HL-60 (cell line): ENCODE data around the gene CACNG4.

Experiments
- DNase-seq, 2 experiments: peaks; one replicate each; pipeline ENCODE4 v3.0.0-alpha.2; 2010 to 2020; ENCODE audit warnings: low read depth in 1 of 2, low spot score in 1 of 2
- H3K27ac ChIP-seq: fragments of 250-450 bp; sonication (Bioruptor Pico); replicated peaks from 2 replicates; pipeline ENCODE4 v1.5.1; 2020; ENCODE audit warnings: mild to moderate bottlenecking, moderate library complexity
- H3K27me3 ChIP-seq: fragments of 250-450 bp; sonication (Bioruptor Pico); 2 replicates; pipeline ENCODE4 v1.5.1; 2021; ENCODE audit warnings: mild to moderate bottlenecking, moderate library complexity; ENCODE audit not compliant: insufficient read depth, poor library complexity, severe bottlenecking
- H3K4me3 ChIP-seq: replicated peaks from 2 replicates; pipeline ENCODE4 v1.5.1; 2011; ENCODE audit warnings: mild to moderate bottlenecking, control low read depth, low read length; ENCODE audit not compliant: insufficient read depth
- GABPA ChIP-seq: IDR thresholded peaks from 2 replicates; pipeline ENCODE4 v1.6.1; 2012; ENCODE audit warnings: low read depth
- POLR2AphosphoS5 ChIP-seq: IDR thresholded peaks from 2 replicates; pipeline ENCODE4 v1.6.1; 2012; ENCODE audit warnings: low read depth
- REST ChIP-seq: IDR thresholded peaks from 2 replicates; pipeline ENCODE4 v1.6.1; 2012; ENCODE audit warnings: low read depth; ENCODE audit not compliant: insufficient replicate concordance
- SPI1 ChIP-seq: IDR thresholded peaks from 2 replicates; pipeline ENCODE4 v1.6.1; 2012; ENCODE audit warnings: low read depth, mild to moderate bottlenecking, borderline replicate concordance
- TF ChIP-seq, protein P1 (sequence below): IDR thresholded peaks from one replicate; pipeline ENCODE4 v1.5.1; 2011; ENCODE audit warnings: low read length, control low read depth, inconsistent platforms; ENCODE audit not compliant: insufficient read depth

CACNG4 gene

DNA sequence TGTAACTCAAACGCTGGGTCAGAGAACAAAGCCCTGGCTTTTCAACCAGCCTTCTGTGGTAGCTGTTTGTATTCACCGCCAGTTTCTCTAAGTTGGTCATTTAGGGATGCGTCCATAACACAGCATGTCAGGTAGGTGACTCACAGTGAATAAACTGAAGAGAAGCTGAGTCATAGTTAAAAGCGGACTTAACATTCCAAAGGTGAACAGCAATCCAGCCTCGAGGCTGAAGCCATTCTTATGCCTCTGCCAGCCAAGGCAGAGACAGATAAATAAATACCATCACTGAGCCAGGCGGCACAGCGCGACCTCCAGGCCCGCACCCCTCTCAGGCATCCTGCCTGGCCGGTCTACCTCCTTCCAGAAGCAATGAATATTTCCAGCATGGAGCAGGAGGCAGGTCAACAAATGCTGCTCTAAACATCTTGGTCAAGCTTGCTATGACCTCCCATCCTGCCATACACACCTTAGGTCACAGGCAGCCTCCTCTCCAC is 12.4 kb upstream of the CACNG4 start:
- Histone ChIP-seq H3K27ac (no peak overlapping the region), H3K4me3 (no peak overlapping the region), H3K27me3 (peaks cover 2% of the 10 kb centered on the region)

DNA sequence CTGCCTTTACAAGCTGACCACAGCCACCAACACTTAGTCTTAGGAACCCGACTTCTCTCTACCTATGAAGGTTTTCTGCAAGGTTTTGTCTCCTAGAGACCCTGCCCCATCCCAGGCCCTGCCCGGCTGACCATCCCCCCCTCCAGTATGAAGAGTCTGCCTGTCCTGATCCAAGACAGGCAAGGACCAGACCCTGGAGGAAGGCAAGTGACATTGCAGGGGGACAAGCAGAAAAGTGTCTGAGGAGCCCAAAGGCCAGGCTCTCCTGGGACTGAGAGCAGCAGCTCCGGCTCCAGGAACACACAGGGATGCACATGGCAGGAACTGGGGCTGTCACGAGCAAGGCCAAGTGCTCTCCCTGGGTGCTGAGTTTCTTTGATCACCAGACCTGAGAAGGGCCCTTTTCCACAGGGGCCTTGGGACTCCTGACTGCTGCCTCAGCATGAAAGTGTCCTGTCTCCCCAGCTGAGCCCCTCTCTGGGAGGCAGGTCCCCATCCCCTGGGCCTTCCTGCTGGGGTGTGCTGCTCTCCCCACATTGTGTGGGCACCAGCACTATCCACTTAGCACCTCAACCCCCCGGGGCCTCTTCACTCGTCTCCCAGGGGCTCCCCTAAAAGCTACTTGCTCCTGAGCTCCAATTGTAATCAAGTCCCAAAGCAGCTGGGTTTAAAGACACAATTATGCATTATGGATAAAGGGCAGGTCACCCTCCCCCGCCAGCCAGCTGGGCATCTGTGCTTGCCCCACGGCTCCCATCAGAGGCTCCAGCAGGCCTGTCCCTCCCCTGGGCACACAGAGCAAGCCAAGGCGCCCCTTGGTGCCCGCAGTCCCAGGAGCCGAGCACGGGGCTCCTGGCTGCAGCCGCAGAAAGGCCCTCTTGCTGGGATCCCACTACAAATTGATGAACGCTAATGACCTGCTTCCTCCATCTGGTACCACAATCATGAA is 11.6 kb upstream of the CACNG4 start:
- TF ChIP-seq SPI1 (no peak), GABPA (no peak), POLR2AphosphoS5 (no peak), REST (no peak)
- TF ChIP-seq, protein P1, sequence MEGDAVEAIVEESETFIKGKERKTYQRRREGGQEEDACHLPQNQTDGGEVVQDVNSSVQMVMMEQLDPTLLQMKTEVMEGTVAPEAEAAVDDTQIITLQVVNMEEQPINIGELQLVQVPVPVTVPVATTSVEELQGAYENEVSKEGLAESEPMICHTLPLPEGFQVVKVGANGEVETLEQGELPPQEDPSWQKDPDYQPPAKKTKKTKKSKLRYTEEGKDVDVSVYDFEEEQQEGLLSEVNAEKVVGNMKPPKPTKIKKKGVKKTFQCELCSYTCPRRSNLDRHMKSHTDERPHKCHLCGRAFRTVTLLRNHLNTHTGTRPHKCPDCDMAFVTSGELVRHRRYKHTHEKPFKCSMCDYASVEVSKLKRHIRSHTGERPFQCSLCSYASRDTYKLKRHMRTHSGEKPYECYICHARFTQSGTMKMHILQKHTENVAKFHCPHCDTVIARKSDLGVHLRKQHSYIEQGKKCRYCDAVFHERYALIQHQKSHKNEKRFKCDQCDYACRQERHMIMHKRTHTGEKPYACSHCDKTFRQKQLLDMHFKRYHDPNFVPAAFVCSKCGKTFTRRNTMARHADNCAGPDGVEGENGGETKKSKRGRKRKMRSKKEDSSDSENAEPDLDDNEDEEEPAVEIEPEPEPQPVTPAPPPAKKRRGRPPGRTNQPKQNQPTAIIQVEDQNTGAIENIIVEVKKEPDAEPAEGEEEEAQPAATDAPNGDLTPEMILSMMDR = no peak
- H3K27me3 ChIP-seq = peaks cover 2% of the 10 kb centered on the region
- H3K27ac ChIP-seq = no peak overlapping the region
- no peak for DNase-seq
- H3K4me3 ChIP-seq = no peak overlapping the region

More for the DNA sequence above, 12.4 kb upstream of the CACNG4 start:
- TF ChIP-seq GABPA (no peak), REST (no peak), POLR2AphosphoS5 (no peak), SPI1 (no peak)
- TF ChIP-seq, protein P1 = no peak
- no peak for DNase-seq

- no peak overlapping the region for H3K4me3 ChIP-seq
- TF ChIP-seq GABPA (no peak), SPI1 (no peak), REST (no peak), POLR2AphosphoS5 (no peak)
- TF ChIP-seq, protein P1 = no peak
- H3K27ac ChIP-seq = no peak overlapping the region
- DNase-seq = no peak
- peaks cover 2% of the 10 kb centered on the region for H3K27me3 ChIP-seq
Measured at GRCh38 chr17:66953630-66954020, 10.9 kb upstream of the CACNG4 start.
